Measurements from ENCODE around the gene ANKS6. TPM values are rescaled to one million over a fixed set of nuclear protein-coding genes. Genes with fewer than 3 reads are reported as not detected.

The ANKS6 gene
- total and polyA plus RNA-seq, 9 of the 15 experiments (the other 6 are each of a cell fraction or from before 2014, with no cell fraction given), result 9.9 to 74.5 (median 36.9) TPM

DNA sequence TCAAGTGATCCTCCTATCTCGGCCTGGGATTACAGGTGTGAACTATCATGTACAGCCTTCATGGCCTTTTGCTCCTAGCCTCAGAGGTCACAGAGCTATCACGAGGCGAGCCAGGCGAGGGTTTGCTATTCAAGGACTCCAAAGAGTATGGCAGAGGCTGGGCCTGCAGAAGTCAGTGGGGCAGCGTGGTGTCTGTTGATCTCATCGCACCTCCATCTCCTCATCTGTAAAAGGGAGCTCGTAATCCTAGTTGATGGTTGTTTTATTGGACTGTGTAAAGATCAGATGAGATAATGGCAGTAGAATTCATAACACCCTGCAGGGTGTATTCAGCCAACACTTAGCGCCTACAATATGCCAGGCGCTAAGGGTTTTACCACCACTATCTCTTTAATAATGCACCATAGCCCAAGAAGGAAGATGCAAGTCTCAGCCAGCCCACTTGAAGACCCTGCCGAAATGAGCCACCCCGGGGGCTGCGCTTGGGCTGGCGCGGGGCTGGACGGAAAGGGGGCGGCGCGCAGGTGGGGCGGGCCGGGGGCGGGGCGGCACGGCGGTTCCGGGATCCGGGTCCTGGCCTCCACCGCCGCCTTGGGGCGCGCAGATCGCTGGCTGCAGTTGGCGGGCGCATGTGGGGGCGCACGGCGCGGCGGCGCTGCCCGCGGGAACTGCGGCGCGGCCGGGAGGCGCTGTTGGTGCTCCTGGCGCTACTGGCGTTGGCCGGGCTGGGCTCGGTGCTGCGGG is 10.9 kb upstream of the ANKS6 start, which contains the start of gene GALNT12 (continued):
- TF ChIP-seq, protein P1, sequence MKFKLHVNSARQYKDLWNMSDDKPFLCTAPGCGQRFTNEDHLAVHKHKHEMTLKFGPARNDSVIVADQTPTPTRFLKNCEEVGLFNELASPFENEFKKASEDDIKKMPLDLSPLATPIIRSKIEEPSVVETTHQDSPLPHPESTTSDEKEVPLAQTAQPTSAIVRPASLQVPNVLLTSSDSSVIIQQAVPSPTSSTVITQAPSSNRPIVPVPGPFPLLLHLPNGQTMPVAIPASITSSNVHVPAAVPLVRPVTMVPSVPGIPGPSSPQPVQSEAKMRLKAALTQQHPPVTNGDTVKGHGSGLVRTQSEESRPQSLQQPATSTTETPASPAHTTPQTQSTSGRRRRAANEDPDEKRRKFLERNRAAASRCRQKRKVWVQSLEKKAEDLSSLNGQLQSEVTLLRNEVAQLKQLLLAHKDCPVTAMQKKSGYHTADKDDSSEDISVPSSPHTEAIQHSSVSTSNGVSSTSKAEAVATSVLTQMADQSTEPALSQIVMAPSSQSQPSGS (CRISPR knock-in tag; IDR thresholded peaks at IDR 0.05), result no peak
- TF ChIP-seq SRSF1 (IDR thresholded peaks at IDR 0.05; ENCODE audit: low read depth, low read length) (no peak), ZNF184 (CRISPR knock-in tag; IDR thresholded peaks at IDR 0.05) (no peak), ELF4 (CRISPR knock-in tag; IDR thresholded peaks at IDR 0.05) (0 out of 2 replicates have a peak, but pooled peaks have one; percentile 31), FOS (IDR thresholded peaks at IDR 0.05; ENCODE audit: extremely low read depth, insufficient read length) (no peak), ZSCAN32 (CRISPR knock-in tag; IDR thresholded peaks at IDR 0.05) (no peak), CBX1 (IDR thresholded peaks at IDR 0.05; ENCODE audit: low read depth) (0 out of 2 replicates have a peak, but pooled peaks have one; percentile 28), NRF1 (conservative IDR thresholded peaks at IDR 0.05 in 1 of 2, IDR thresholded peaks at IDR 0.05 in 1 of 2) (peak; percentile 40 to 43; a peak in 2 of 4 replicates), CHCHD3 (CRISPR knock-in tag; IDR thresholded peaks at IDR 0.05) (no peak), ZNF561 (CRISPR knock-in tag; conservative IDR thresholded peaks at IDR 0.05) (no peak), BCOR (IDR thresholded peaks at IDR 0.05) (no peak), GTF2F1 (IDR thresholded peaks at IDR 0.05; ENCODE audit: low read depth, low read length) (no peak), EWSR1 (IDR thresholded peaks at IDR 0.05; ENCODE audit: borderline replicate concordance, low read depth, partially characterized antibody) (no peak)
- TF ChIP-seq, protein P2, sequence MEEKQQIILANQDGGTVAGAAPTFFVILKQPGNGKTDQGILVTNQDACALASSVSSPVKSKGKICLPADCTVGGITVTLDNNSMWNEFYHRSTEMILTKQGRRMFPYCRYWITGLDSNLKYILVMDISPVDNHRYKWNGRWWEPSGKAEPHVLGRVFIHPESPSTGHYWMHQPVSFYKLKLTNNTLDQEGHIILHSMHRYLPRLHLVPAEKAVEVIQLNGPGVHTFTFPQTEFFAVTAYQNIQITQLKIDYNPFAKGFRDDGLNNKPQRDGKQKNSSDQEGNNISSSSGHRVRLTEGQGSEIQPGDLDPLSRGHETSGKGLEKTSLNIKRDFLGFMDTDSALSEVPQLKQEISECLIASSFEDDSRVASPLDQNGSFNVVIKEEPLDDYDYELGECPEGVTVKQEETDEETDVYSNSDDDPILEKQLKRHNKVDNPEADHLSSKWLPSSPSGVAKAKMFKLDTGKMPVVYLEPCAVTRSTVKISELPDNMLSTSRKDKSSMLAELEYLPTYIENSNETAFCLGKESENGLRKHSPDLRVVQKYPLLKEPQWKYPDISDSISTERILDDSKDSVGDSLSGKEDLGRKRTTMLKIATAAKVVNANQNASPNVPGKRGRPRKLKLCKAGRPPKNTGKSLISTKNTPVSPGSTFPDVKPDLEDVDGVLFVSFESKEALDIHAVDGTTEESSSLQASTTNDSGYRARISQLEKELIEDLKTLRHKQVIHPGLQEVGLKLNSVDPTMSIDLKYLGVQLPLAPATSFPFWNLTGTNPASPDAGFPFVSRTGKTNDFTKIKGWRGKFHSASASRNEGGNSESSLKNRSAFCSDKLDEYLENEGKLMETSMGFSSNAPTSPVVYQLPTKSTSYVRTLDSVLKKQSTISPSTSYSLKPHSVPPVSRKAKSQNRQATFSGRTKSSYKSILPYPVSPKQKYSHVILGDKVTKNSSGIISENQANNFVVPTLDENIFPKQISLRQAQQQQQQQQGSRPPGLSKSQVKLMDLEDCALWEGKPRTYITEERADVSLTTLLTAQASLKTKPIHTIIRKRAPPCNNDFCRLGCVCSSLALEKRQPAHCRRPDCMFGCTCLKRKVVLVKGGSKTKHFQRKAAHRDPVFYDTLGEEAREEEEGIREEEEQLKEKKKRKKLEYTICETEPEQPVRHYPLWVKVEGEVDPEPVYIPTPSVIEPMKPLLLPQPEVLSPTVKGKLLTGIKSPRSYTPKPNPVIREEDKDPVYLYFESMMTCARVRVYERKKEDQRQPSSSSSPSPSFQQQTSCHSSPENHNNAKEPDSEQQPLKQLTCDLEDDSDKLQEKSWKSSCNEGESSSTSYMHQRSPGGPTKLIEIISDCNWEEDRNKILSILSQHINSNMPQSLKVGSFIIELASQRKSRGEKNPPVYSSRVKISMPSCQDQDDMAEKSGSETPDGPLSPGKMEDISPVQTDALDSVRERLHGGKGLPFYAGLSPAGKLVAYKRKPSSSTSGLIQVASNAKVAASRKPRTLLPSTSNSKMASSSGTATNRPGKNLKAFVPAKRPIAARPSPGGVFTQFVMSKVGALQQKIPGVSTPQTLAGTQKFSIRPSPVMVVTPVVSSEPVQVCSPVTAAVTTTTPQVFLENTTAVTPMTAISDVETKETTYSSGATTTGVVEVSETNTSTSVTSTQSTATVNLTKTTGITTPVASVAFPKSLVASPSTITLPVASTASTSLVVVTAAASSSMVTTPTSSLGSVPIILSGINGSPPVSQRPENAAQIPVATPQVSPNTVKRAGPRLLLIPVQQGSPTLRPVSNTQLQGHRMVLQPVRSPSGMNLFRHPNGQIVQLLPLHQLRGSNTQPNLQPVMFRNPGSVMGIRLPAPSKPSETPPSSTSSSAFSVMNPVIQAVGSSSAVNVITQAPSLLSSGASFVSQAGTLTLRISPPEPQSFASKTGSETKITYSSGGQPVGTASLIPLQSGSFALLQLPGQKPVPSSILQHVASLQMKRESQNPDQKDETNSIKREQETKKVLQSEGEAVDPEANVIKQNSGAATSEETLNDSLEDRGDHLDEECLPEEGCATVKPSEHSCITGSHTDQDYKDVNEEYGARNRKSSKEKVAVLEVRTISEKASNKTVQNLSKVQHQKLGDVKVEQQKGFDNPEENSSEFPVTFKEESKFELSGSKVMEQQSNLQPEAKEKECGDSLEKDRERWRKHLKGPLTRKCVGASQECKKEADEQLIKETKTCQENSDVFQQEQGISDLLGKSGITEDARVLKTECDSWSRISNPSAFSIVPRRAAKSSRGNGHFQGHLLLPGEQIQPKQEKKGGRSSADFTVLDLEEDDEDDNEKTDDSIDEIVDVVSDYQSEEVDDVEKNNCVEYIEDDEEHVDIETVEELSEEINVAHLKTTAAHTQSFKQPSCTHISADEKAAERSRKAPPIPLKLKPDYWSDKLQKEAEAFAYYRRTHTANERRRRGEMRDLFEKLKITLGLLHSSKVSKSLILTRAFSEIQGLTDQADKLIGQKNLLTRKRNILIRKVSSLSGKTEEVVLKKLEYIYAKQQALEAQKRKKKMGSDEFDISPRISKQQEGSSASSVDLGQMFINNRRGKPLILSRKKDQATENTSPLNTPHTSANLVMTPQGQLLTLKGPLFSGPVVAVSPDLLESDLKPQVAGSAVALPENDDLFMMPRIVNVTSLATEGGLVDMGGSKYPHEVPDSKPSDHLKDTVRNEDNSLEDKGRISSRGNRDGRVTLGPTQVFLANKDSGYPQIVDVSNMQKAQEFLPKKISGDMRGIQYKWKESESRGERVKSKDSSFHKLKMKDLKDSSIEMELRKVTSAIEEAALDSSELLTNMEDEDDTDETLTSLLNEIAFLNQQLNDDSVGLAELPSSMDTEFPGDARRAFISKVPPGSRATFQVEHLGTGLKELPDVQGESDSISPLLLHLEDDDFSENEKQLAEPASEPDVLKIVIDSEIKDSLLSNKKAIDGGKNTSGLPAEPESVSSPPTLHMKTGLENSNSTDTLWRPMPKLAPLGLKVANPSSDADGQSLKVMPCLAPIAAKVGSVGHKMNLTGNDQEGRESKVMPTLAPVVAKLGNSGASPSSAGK (IDR thresholded peaks at IDR 0.05), result peak; percentile 85
- TF ChIP-seq, protein P3, sequence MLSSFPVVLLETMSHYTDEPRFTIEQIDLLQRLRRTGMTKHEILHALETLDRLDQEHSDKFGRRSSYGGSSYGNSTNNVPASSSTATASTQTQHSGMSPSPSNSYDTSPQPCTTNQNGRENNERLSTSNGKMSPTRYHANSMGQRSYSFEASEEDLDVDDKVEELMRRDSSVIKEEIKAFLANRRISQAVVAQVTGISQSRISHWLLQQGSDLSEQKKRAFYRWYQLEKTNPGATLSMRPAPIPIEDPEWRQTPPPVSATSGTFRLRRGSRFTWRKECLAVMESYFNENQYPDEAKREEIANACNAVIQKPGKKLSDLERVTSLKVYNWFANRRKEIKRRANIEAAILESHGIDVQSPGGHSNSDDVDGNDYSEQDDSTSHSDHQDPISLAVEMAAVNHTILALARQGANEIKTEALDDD (IDR thresholded peaks at IDR 0.05), result no peak

All from K562 (cell line).